Transverse colon (tissue), 4 donors: ENCODE results near the gene DLG4. TPM values are rescaled to one million over a fixed set of nuclear protein-coding genes. Genes with fewer than 3 reads are reported as not detected.
"Not testable (repeated sequence)": the region's sequence is repeated elsewhere in the genome, so short reads cannot be mapped to it uniquely, and the experiment has no call there.

Source experiments
- DNase-seq: peaks from one replicate; pipeline ENCODE4 v3.0.0-alpha.2; 2019
- H3K27ac ChIP-seq, 4 donors: fragments of 200-600 bp; sonication (generic); 2 replicates each; pipeline ENCODE4 v1.5.1; 2016 to 2018; ENCODE audit warnings: inconsistent platforms in 4 of 4
- H3K27me3 ChIP-seq: fragments of 200-600 bp; sonication (generic); 2 replicates; pipeline ENCODE4 v1.5.1; 2017; ENCODE audit warnings: inconsistent platforms
- H3K36me3 ChIP-seq, 4 donors: fragments of 200-600 bp; sonication (generic); 2 replicates each; pipeline ENCODE4 v1.5.1; 2017 to 2019; ENCODE audit warnings: inconsistent platforms in 4 of 4
- H3K4me1 ChIP-seq, 4 donors: fragments of 200-600 bp; sonication (generic); 2 replicates each; pipeline ENCODE4 v1.5.1; 2017 to 2020; ENCODE audit warnings: inconsistent platforms in 4 of 4
- H3K4me3 ChIP-seq, 4 donors: fragments of 200-600 bp; sonication (generic); 1 replicate in 1 of 4; 2 replicates in 3 of 4; pipeline versions ENCODE4 v1.5.1 to v1.6.1; 2017 to 2019; ENCODE audit warnings: inconsistent platforms in 4 of 4
- H3K9me3 ChIP-seq, 2 donors: fragments of 200-600 bp; sonication (generic); 2 replicates each; pipeline ENCODE4 v1.5.1; 2017 to 2019; ENCODE audit warnings: inconsistent platforms in 2 of 2
- CTCF ChIP-seq, 5 experiments: fragments of 200-600 bp in 3 of 5; fragments of 450-650 bp in 2 of 5; sonication (generic) in 3 of 5; IDR thresholded peaks; 1 replicate in 2 of 5; 2 replicates in 3 of 5; pipeline ENCODE4 v1.5.1; 2016 to 2017; ENCODE audit warnings: antibody characterized with exemption in 5 of 5, inconsistent platforms in 3 of 5, mild to moderate bottlenecking in 2 of 5, moderate library complexity in 1 of 5
- EP300 ChIP-seq: sonication (generic); formaldehyde crosslinking; IDR thresholded peaks from one replicate; pipeline ENCODE4 v1.6.1; 2017; ENCODE audit warnings: antibody characterized with exemption, low read depth
- POLR2A ChIP-seq: fragments of 450-650 bp; IDR thresholded peaks from one replicate; pipeline ENCODE4 v1.6.1; 2016; ENCODE audit warnings: antibody characterized with exemption, mild to moderate bottlenecking, moderate library complexity
- POLR2AphosphoS5 ChIP-seq, 3 donors: sonication (generic); formaldehyde crosslinking; IDR thresholded peaks; one replicate each; pipeline ENCODE4 v1.6.1; 2016; ENCODE audit warnings: antibody characterized with exemption in 3 of 3
- WGBS, 2 donors: methylation state at CpG; one replicate each; pipeline ENCODE4 v1.1.5; 2018; ENCODE audit warnings: low coverage in 1 of 2; 5-methylcytosine and 5-hydroxymethylcytosine counted together
- in situ Hi-C, 4 donors: fragments of 200-750 bp; cut with MboI; loops; one replicate each; pipeline versions ENCODE4 v1.15.0 to v1.15.1; 2017; ENCODE audit warnings: low sequenced_read_pairs in 3 of 4, low pct_ligation_motif_present in 1 of 4, low pct_unique_long_range_greater_than_20kb in 1 of 4
- intact Hi-C: fragments of 100-400 bp; cut with DNase I; formaldehyde crosslinking; loops from one replicate; pipeline ENCODE4 v1.15.1; 2023; ENCODE audit warnings: low total_unique reads
- total RNA-seq, 4 donors: library from RNA; depleted of rRNA; stranded (reverse); fragments of >200 nt; gene quantifications; one replicate each; pipeline ENCODE4 v1.1.0, GENCODE V29; 2016

DLG4 gene
- total RNA-seq, 4 donors from 2014 or later = 2.4 to 15.7 (median 6.1) TPM

- TF ChIP-seq EP300 (no peak), CTCF (IDR thresholded peaks at IDR 0.05) (no peak), POLR2AphosphoS5 (IDR thresholded peaks at IDR 0.05) (no peak)
- in situ Hi-C loops = loop anchor here in 1 of 4 donors (25.0 kb wide), 1 partner anchor 891 kb away; no protein-coding TSS in a partner anchor
- intact Hi-C loops = no loop called here
- no peak overlapping the region for H3K27ac ChIP-seq
- no peak overlapping the region for H3K4me3 ChIP-seq
- WGBS, 2 donors = 82 to 92% methylated on average over 2 to 5 of the region's 5 CpGs
- H3K36me3 ChIP-seq = peaks cover 0 to 27% (median 13%) of the 10 kb centered on the region in 4 donors
- DNase-seq = no peak
- no peaks in the 10 kb centered on the region for H3K27me3 ChIP-seq
- no peaks in the 10 kb centered on the region for H3K9me3 ChIP-seq
- H3K4me1 ChIP-seq = peaks cover 14 to 35% (median 31%) of the 10 kb centered on the region in 4 donors
These were observed 27.1 kb upstream of the DLG4 start for GRCh38 chr17:7246779-7247178.

GRCh38 chr17:7243838-7244237, 24.2 kb upstream of the DLG4 start:
- not testable (repeated sequence) for H3K27me3 ChIP-seq, H3K9me3 ChIP-seq, DNase-seq
- H3K4me3 ChIP-seq = peak overlapping the region in 1 of 4 donors; percentile 95
- H3K4me1 ChIP-seq = peaks cover 18 to 34% (median 29%) of the 10 kb centered on the region in 4 donors
- WGBS, 2 donors = 80% methylated on average over 10 of the region's 10 CpGs; no CpG with 5 or more reads in 1 of the 2 donors
- intact Hi-C loops (loop anchor here (5.0 kb wide), 1 partner anchor 598 kb away; no protein-coding TSS in a partner anchor), in situ Hi-C loops (loop anchor here in 1 of 4 donors (25.0 kb wide), 1 partner anchor 893 kb away; no protein-coding TSS in a partner anchor)
- peaks cover 0 to 35% (median 17%) of the 10 kb centered on the region in 4 donors for H3K36me3 ChIP-seq
- H3K27ac ChIP-seq = peak overlapping the region; percentile 91 to 99 (median 98)

- Histone ChIP-seq H3K4me3 (peak overlapping the region; percentile 38 to 95 (median 72)), H3K27ac (peak overlapping the region; percentile 91 to 99 (median 98)), H3K4me1 (peaks cover 18 to 30% (median 26%) of the 10 kb centered on the region in 4 donors), H3K9me3 (no peaks in the 10 kb centered on the region), H3K36me3 (peaks cover 0 to 35% (median 17%) of the 10 kb centered on the region in 4 donors), H3K27me3 (no peaks in the 10 kb centered on the region)
- intact Hi-C loops = loop anchor here (5.0 kb wide), 1 partner anchor 599 kb away; no protein-coding TSS in a partner anchor
- WGBS, 2 donors = 17 to 32% methylated on average over 2 of the region's 2 CpGs
- in situ Hi-C loops = loop anchor here in 1 of 4 donors (25.0 kb wide), 1 partner anchor 894 kb away; no protein-coding TSS in a partner anchor
- no peak for DNase-seq
- TF ChIP-seq CTCF (IDR thresholded peaks at IDR 0.05) (peak in 1 of 5 experiments; percentile 23), POLR2A (no peak), POLR2AphosphoS5 (IDR thresholded peaks at IDR 0.05) (no peak), EP300 (no peak)
These were observed 23.8 kb upstream of the DLG4 start for GRCh38 chr17:7243453-7243729.

GRCh38 chr17:7242717-7243452, 23.2 kb upstream of the DLG4 start:
- peaks cover 18 to 29% (median 26%) of the 10 kb centered on the region in 4 donors for H3K4me1 ChIP-seq
- peaks cover 0 to 35% (median 17%) of the 10 kb centered on the region in 4 donors for H3K36me3 ChIP-seq
- no peaks in the 10 kb centered on the region for H3K27me3 ChIP-seq
- H3K27ac ChIP-seq = peak overlapping the region; percentile 91 to 99 (median 98)
- TF ChIP-seq EP300 (peak; percentile 60), POLR2AphosphoS5 (IDR thresholded peaks at IDR 0.05) (peak; percentile 90 to 95 (median 91)), POLR2A (peak; percentile 79), CTCF (IDR thresholded peaks at IDR 0.05) (peak in 2 of 5 experiments; percentile 4 to 39)
- in situ Hi-C loops = loop anchor here in 1 of 4 donors (25.0 kb wide), 1 partner anchor 894 kb away; no protein-coding TSS in a partner anchor
- DNase-seq = peak; percentile 97
- H3K4me3 ChIP-seq = peak overlapping the region; percentile 38 to 95 (median 72)
- intact Hi-C loops = loop anchor here (5.0 kb wide), 1 partner anchor 599 kb away; no protein-coding TSS in a partner anchor
- H3K9me3 ChIP-seq = no peaks in the 10 kb centered on the region
- 0 to 1% methylated on average over 7 to 47 of the region's 49 CpGs for WGBS, 2 donors
